HG02759 (cell line): ENCODE results near the gene SON.
"Not testable (repeated sequence)": the region's sequence is repeated elsewhere in the genome, so short reads cannot be mapped to it uniquely, and the experiment has no call there.

ENCODE experiments used
- ATAC-seq: cut with Tn5 transposase; IDR thresholded peaks from one replicate; pipeline ENCODE4 v1.9.1; 2021; ENCODE audit warnings: mild to moderate bottlenecking, moderate library complexity; ENCODE audit not compliant: unreplicated experiment

The SON gene

GRCh38 chr21:33566514-33566913 lies 23.7 kb downstream of the SON start:
- ATAC-seq: no peak

DNA sequence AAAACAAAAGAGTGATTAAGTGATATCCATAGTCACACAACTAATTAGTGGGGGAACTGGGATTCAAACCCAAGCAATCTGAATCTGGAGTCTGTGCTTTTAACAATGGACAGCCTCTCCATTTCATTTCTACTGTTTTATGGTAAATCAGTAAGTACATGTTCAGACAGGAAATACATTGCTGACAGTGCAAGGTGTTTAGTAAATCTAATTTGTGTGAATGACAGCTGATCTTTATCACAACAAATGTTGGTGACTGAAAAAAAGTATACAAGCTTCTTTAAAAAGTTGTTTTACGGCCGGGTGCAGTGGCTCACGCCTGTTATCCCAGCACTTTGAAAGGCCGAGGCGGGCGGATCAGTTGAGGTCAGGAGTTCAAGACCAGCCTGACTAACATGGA lies 25.1 kb downstream of the SON start:
- ATAC-seq: no peak

DNA sequence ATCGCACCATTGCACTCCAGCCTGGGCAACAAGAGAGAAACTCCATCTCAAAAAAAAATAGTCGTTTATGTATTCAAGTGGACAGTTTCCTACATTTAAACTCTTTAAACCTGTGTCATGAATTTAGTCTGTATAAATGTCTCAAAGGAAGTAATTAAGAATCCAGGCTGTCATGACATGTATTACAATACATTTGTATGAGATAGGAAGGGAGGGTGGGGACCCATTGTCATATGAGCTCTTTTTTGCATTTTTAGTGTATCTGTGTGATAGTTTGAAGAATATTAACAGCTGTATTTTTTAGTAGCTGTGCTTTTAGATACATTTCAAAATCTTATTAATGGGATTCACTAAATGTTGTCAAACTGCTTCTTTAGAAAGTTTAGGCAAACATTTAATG lies 25.6 kb downstream of the SON start:
- ATAC-seq: no peak

- no peak for ATAC-seq
Measured at GRCh38 chr21:33569991-33570390, 27.2 kb downstream of the SON start.

- ATAC-seq: no peak
Measured at GRCh38 chr21:33572350-33572749, 29.5 kb downstream of the SON start.

DNA sequence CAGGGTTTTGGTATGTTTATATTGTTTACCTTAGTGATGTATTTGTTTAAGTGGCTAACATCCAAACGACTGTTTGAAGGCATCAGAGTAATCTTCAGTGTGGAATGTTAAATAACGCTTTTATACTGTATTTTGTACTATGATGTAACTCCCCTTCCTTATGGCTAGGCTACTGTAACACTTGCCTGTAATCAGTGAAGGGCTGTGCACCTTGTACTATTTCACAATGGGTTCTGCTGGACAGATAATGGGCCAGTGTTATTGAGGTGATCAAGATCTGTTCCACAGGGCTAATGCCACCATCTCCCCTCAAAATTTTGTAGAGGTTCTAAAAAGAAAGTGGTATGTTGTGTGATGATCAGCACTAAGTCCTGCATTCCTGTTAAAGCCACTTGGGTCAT lies 33.9 kb downstream of the SON start:
- not testable (repeated sequence) for ATAC-seq

- no peak for ATAC-seq
Measured at GRCh38 chr21:33578214-33578613, 35.4 kb downstream of the SON start.

DNA sequence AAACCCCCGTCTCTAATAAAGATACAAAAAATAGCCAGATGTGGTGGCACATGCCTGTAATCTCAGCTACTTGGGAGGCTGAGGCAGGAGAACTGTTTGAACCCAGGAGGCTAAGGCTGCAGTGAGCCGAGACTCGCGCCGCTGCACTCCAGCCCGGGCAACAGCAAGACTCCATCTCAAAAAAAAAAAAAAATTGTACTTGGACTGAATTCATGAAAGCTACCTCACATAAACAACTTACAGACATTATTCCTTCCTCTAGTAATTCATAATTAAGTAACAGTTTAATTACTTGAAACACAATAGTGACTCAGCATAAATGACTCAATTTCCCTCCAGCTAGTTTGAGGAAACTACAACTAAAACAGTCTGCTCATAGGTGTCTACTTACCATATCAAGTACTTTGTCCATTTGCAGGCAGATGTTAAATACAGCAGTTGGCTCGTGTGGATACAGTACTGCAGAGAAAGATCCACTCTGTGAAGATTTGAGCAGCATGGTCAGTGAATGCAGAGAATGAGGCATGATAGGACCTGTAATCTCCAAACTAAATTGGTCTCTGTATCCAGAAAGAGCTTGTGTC lies 36.2 kb downstream of the SON start:
- no peak for ATAC-seq

DNA sequence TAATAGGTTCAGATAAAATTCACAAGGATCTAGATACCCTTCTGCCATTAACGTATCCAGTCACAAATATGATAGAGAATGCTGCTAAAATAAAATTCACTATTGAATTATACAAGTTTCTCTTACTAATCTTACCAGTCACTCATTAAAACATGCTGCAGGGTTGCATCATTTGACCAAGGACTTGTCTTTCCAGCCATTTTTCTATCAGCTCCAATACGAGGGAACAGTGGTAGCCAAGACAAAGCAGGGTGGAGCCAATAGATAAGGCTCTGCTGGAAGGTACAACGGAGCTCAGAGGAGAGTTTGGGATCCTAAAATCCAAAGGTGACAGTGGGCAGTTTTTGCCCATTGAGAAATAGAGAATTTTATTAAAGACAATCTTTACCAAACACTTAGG lies 41.6 kb downstream of the SON start:
- no peak for ATAC-seq

DNA sequence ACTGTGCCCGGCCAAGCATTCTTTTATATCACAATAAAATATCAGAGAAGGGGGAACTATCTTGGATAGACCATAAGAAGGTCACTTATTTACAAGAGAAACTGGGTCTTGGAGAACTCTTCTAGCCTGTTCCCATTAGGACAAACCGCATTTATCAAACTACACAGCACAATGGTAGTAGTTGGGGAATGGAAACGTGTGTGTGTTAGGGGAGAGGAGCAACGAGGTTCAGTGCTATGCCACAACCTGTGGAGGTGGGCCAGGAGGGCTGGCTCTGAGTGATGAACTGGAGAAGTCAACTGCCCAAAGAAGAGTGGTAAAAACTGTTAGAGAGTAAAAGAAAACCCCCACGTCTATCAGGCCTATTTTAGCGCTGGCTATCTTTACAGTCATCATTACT lies 44.1 kb downstream of the SON start:
- no peak for ATAC-seq

DNA sequence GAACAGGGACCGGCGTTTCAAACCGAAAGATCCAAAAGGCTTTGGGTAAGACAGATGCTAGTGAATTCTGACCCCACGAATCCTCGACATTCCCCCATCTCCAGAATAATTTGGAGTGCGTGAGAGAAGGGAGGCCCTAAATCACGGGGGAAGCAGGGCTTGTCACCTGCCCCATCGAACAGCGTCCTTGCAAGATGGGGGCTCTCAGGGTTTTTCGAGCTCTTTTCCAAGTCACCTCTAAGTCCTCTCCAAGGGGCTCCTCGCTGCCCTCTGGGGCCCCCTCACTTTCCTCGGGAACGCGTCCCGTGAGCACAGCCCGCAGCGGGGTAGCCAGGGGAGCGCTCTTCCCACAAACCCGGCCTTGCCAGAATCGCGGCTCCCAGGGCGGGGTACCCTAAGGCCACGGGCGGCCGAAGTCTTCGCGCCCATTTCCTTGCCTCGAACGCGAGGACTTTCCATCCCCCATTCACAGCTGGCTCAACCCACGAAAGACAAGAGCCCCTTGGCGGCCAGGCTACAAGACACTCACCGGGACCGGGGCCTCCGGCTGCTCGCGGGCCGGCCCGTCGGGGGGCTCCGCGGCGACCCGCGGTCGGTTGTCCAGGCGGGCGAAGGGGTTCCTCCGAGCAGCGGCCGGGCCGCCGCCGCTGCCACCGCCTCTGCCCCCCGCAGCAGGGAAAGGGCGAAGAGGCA lies 45.1 kb downstream of the SON start:
- ATAC-seq: peak; percentile 48

- peak; percentile 95 for ATAC-seq
Measured at GRCh38 chr21:33588485-33589335, 45.9 kb downstream of the SON start, which contains the start of gene DONSON. Gene DONSON, minus strand, starts transcription at chr21:33588684. Its CDS starts 43 bp downstream, at chr21:33588641.

GRCh38 chr21:33598051-33598450 lies 55.2 kb downstream of the SON start:
- ATAC-seq: no peak

DNA sequence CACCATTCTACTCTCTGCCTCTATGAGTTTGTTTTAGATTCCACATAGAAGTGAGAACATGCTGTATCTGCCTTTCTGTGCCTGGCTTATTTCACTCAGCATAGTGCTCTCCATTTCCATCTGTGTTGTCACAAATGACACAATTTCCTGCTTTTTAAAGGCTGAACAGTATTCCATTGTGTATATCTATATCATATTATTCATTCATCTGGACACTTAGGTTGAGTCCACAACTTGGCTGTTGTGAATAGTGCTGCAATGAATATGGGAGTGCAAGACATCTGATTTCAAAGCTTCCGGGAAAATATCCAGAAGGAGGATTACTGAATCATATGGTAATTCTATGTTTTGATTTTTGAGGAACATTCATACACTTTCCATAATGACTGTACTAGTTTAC lies 65.7 kb downstream of the SON start:
- ATAC-seq: no peak

DNA sequence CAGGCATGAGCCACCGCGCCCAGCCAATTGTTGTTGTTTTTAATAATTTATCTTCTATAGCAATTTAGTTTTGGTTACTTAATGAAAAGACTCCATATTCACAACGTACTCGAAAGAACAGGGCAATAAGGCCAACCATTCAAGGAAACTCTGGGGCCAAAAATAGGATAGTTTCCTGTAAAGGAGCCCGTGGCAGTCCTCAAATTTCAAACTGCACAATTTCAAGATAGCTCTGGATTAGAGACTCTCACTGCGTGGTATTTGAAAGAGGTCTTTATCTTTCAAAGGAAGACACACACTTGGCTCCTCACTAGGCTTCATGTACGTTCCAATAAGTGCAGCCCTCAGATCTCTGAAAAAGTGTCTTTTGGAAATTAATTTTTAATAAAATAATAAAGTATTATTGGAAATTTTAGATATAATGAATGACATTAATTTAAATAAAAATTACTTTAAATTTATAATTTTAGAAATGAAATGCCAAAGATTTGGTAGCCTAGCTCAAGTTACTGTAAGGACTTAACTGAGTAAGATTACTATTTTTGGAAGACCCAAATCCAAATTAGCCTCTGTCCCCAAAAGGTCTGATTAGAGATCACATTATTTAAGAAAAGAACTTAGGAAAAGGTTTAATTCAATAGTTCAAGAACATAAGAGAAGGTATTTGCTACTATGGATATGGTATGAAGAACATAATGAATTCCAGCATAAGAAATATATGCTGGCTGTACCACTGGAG lies 68.3 kb downstream of the SON start:
- no peak for ATAC-seq

- not testable (repeated sequence) for ATAC-seq
Measured at GRCh38 chr21:33617565-33617964, 74.7 kb downstream of the SON start.

DNA sequence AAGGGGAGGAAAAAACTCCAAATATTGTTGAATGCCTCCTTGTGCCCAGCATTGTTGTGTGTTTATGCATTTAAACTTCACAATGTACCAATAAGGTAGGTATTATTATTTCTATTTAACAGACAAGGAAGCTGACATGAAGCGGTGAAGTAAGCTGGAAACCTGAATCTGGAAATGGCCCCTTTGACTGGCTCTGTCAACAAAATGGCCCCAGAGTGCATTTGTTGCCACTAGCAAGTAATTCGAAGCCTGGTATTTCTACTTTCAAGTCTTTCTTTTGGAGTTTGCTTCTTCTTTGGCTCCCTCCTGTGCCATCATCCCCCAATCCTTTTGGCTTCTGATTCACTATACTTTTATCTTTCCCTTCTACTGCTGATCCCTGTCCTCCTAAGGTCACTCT lies 75.6 kb downstream of the SON start:
- ATAC-seq: no peak

- no peak for ATAC-seq
Measured at GRCh38 chr21:33619726-33620125, 76.9 kb downstream of the SON start.

GRCh38 chr21:33622253-33622652 lies 79.4 kb downstream of the SON start:
- ATAC-seq: no peak

DNA sequence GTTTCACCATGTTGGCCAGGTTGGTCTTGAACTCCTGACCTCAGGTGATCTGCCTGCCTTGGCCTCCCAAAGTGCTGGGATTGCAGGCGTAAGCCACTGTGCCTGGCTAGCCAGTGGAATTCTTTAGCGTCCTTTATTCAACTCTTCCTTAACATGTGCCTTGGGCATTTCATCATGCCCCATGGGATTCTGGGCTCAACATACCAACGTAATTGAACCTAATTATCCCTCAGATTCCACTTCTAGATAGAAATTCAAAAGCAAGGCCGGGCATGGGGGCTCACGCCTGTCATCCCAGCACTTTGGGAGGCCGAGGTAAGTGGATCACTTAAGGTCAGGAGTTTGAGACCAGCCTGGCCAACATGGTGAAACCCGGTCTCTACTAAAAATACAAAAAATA lies 83.3 kb downstream of the SON start:
- not testable (repeated sequence) for ATAC-seq
